Esophagus squamous epithelium (tissue), 4 donors: ENCODE measurements around the gene PSMG3.

Experiments used
- CTCF ChIP-seq, 6 experiments: fragments of 450-650 bp in 4 of 6; fragments of 200-600 bp in 2 of 6; sonication (generic) in 2 of 6; IDR thresholded peaks; one replicate each; pipeline ENCODE4 v1.5.1; 2016 to 2019; ENCODE audit warnings: antibody characterized with exemption in 6 of 6, mild to moderate bottlenecking in 4 of 6, moderate library complexity in 4 of 6
- POLR2A ChIP-seq, 4 donors: fragments of 450-650 bp; IDR thresholded peaks; one replicate each; pipeline ENCODE4 v1.6.1; 2017; ENCODE audit warnings: antibody characterized with exemption in 4 of 4, mild to moderate bottlenecking in 4 of 4, moderate library complexity in 3 of 4

- TF ChIP-seq CTCF (IDR thresholded peaks at IDR 0.05) (no peak), POLR2A (IDR thresholded peaks at IDR 0.05) (no peak)
Observed at GRCh38 chr7:1546909-1547776, 22.7 kb downstream of the PSMG3 start.
